ENCODE results near the gene SH3TC1. TPM values are rescaled to one million over a fixed set of nuclear protein-coding genes. Genes with fewer than 3 reads are reported as not detected.

The SH3TC1 gene
- total RNA-seq, 1 donor from 2014 or later, result 1.2 TPM

GRCh38 chr4:8222609-8223388 is 23.7 kb downstream of the SH3TC1 start:
- Mint-ChIP-seq H3K9me3 (ENCODE audit: unreplicated experiment) (no peaks in the 10 kb centered on the region), H3K36me3 (ENCODE audit: low read depth, unreplicated experiment) (peaks cover 3% of the 10 kb centered on the region), H3K4me3 (ENCODE audit: unreplicated experiment) (no peak overlapping the region), H3K27me3 (ENCODE audit: low read depth, unreplicated experiment) (peaks cover 31% of the 10 kb centered on the region), H3K27ac (ENCODE audit: unreplicated experiment) (no peak overlapping the region), H3K4me1 (ENCODE audit: low read depth, unreplicated experiment) (peaks cover 3% of the 10 kb centered on the region)
- Histone ChIP-seq H3K9me3 (ENCODE audit: insufficient read depth, low read depth, low read length) (no peaks in the 10 kb centered on the region), H3K79me2 (ENCODE audit: insufficient read depth, low read length) (no peaks in the 10 kb centered on the region), H3K4me1 (ENCODE audit: insufficient read depth, low read length) (peaks cover 12% of the 10 kb centered on the region), H3K36me3 (ENCODE audit: insufficient read depth, low read length) (no peaks in the 10 kb centered on the region), H3K27ac (ENCODE audit: low read depth, low read length) (no peak overlapping the region), H3K4me2 (ENCODE audit: low read length) (no peak overlapping the region), H4K20me1 (ENCODE audit: insufficient read depth, low read length) (no peaks in the 10 kb centered on the region), H2AFZ (ENCODE audit: low read depth, low read length) (no peak overlapping the region), H3K9ac (ENCODE audit: low read length) (no peak overlapping the region), H3K4me3 (ENCODE audit: insufficient read depth, low read depth, low read length) (no peak overlapping the region), H3K27me3 (ENCODE audit: insufficient read depth, low read length) (no peaks in the 10 kb centered on the region)
- FAIRE-seq (no peak), DNase-seq (ENCODE audit: low read depth) (no peak)
- TF ChIP-seq EZH2 (IDR thresholded peaks at IDR 0.05; ENCODE audit: insufficient read depth, low read length) (no peak), CTCF (IDR thresholded peaks at IDR 0.05; ENCODE audit: insufficient read depth, low read depth, low read length) (no peak)

- no peak overlapping the region for H3K4me3 ChIP-seq (ENCODE audit: insufficient read depth, low read depth, low read length)
- TF ChIP-seq CTCF (IDR thresholded peaks at IDR 0.05; ENCODE audit: insufficient read depth, low read depth, low read length) (no peak), EZH2 (IDR thresholded peaks at IDR 0.05; ENCODE audit: insufficient read depth, low read length) (no peak)
- DNase-seq (ENCODE audit: low read depth), result no peak
Observed at GRCh38 chr4:8224267-8224974, 25.3 kb downstream of the SH3TC1 start.

More at GRCh38 chr4:8224267-8224974, 25.3 kb downstream of the SH3TC1 start:
- Histone ChIP-seq H3K4me2 (ENCODE audit: low read length) (no peak overlapping the region), H3K4me1 (ENCODE audit: insufficient read depth, low read length) (peaks cover 23% of the 10 kb centered on the region), H3K79me2 (ENCODE audit: insufficient read depth, low read length) (no peaks in the 10 kb centered on the region), H4K20me1 (ENCODE audit: insufficient read depth, low read length) (no peaks in the 10 kb centered on the region), H3K9me3 (ENCODE audit: insufficient read depth, low read depth, low read length) (no peaks in the 10 kb centered on the region), H3K9ac (ENCODE audit: low read length) (no peak overlapping the region), H3K27me3 (ENCODE audit: insufficient read depth, low read length) (no peaks in the 10 kb centered on the region), H3K27ac (ENCODE audit: low read depth, low read length) (no peak overlapping the region), H2AFZ (ENCODE audit: low read depth, low read length) (no peak overlapping the region), H3K36me3 (ENCODE audit: insufficient read depth, low read length) (no peaks in the 10 kb centered on the region)
- no peak overlapping the region for H3K27ac Mint-ChIP-seq (ENCODE audit: unreplicated experiment)
- no peaks in the 10 kb centered on the region for H3K9me3 Mint-ChIP-seq (ENCODE audit: unreplicated experiment)
- H3K27me3 Mint-ChIP-seq (ENCODE audit: low read depth, unreplicated experiment), result peaks cover 26% of the 10 kb centered on the region
- H3K36me3 Mint-ChIP-seq (ENCODE audit: low read depth, unreplicated experiment), result peaks cover 3% of the 10 kb centered on the region
- no peak for FAIRE-seq
- peaks cover 3% of the 10 kb centered on the region for H3K4me1 Mint-ChIP-seq (ENCODE audit: low read depth, unreplicated experiment)
- H3K4me3 Mint-ChIP-seq (ENCODE audit: unreplicated experiment), result no peak overlapping the region
